Transverse colon (tissue), 4 donors: Measurements from ENCODE around the gene DHRSX. TPM values are rescaled to one million over a fixed set of nuclear protein-coding genes. Genes with fewer than 3 reads are reported as not detected.

Experiments
- DNase-seq: peaks from one replicate; pipeline ENCODE4 v3.0.0-alpha.2; 2019
- H3K27ac ChIP-seq, 4 donors: fragments of 200-600 bp; sonication (generic); 2 replicates each; pipeline ENCODE4 v1.5.1; 2016 to 2018; ENCODE audit warnings: inconsistent platforms in 4 of 4
- H3K27me3 ChIP-seq: fragments of 200-600 bp; sonication (generic); 2 replicates; pipeline ENCODE4 v1.5.1; 2017; ENCODE audit warnings: inconsistent platforms
- H3K36me3 ChIP-seq, 4 donors: fragments of 200-600 bp; sonication (generic); 2 replicates each; pipeline ENCODE4 v1.5.1; 2017 to 2019; ENCODE audit warnings: inconsistent platforms in 4 of 4
- H3K4me1 ChIP-seq, 4 donors: fragments of 200-600 bp; sonication (generic); 2 replicates each; pipeline ENCODE4 v1.5.1; 2017 to 2020; ENCODE audit warnings: inconsistent platforms in 4 of 4
- H3K4me3 ChIP-seq, 4 donors: fragments of 200-600 bp; sonication (generic); 1 replicate in 1 of 4; 2 replicates in 3 of 4; pipeline versions ENCODE4 v1.5.1 to v1.6.1; 2017 to 2019; ENCODE audit warnings: inconsistent platforms in 4 of 4
- H3K9me3 ChIP-seq, 2 donors: fragments of 200-600 bp; sonication (generic); 2 replicates each; pipeline ENCODE4 v1.5.1; 2017 to 2019; ENCODE audit warnings: inconsistent platforms in 2 of 2
- EP300 ChIP-seq: sonication (generic); formaldehyde crosslinking; IDR thresholded peaks from one replicate; pipeline ENCODE4 v1.6.1; 2017; ENCODE audit warnings: antibody characterized with exemption, low read depth
- POLR2A ChIP-seq: fragments of 450-650 bp; IDR thresholded peaks from one replicate; pipeline ENCODE4 v1.6.1; 2016; ENCODE audit warnings: antibody characterized with exemption, mild to moderate bottlenecking, moderate library complexity
- POLR2AphosphoS5 ChIP-seq, 3 donors: sonication (generic); formaldehyde crosslinking; IDR thresholded peaks; one replicate each; pipeline ENCODE4 v1.6.1; 2016; ENCODE audit warnings: antibody characterized with exemption in 3 of 3
- WGBS, 2 donors: methylation state at CpG; one replicate each; pipeline ENCODE4 v1.1.5; 2018; ENCODE audit warnings: low coverage in 1 of 2; 5-methylcytosine and 5-hydroxymethylcytosine counted together
- in situ Hi-C, 4 donors: fragments of 200-750 bp; cut with MboI; loops; one replicate each; pipeline versions ENCODE4 v1.15.0 to v1.15.1; 2017; ENCODE audit warnings: low sequenced_read_pairs in 3 of 4, low pct_ligation_motif_present in 1 of 4, low pct_unique_long_range_greater_than_20kb in 1 of 4
- intact Hi-C: fragments of 100-400 bp; cut with DNase I; formaldehyde crosslinking; loops from one replicate; pipeline ENCODE4 v1.15.1; 2023; ENCODE audit warnings: low total_unique reads
- total RNA-seq, 4 donors: library from RNA; depleted of rRNA; stranded (reverse); fragments of >200 nt; gene quantifications; one replicate each; pipeline ENCODE4 v1.1.0, GENCODE V29; 2016
- TF ChIP-seq, protein P1 (sequence below), 5 experiments: fragments of 200-600 bp in 3 of 5; fragments of 450-650 bp in 2 of 5; sonication (generic) in 3 of 5; IDR thresholded peaks; 1 replicate in 2 of 5; 2 replicates in 3 of 5; pipeline ENCODE4 v1.5.1; 2016 to 2017; ENCODE audit warnings: antibody characterized with exemption in 5 of 5, inconsistent platforms in 3 of 5, mild to moderate bottlenecking in 2 of 5, moderate library complexity in 1 of 5

DHRSX gene
- total RNA-seq, 4 donors from 2014 or later: 27.9 to 39.9 (median 33.9) TPM

DNA sequence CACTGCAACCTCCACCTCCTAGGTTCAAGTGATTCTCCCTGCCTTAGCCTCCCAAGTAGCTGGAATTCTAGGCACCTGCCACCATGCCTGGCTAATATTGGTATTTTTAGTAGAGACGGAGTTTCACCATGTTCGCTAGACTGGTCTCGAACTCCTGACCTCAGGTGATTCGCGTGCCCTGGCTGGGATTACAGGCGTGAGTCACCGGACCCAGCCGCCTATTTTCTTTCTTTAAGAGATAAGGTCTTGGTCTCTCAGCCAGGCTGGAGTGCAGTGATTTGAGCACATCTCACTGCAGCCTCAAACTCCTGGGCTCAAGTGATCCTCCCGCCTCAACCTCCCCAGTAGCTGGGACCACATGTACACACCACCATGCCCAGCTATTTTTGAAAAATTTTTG, 166.5 kb downstream of the DHRSX start:
- H3K27me3 ChIP-seq: no peaks in the 10 kb centered on the region
- no peaks in the 10 kb centered on the region for H3K4me1 ChIP-seq
- DNase-seq: no peak
- in situ Hi-C loops: no loop called here
- intact Hi-C loops: no loop called here
- no peak overlapping the region for H3K4me3 ChIP-seq
- H3K27ac ChIP-seq: no peak overlapping the region
- 96 to 100% methylated on average over 9 of the region's 9 CpGs for WGBS, 2 donors
- H3K36me3 ChIP-seq: no peaks in the 10 kb centered on the region
- no peaks in the 10 kb centered on the region for H3K9me3 ChIP-seq
- TF ChIP-seq POLR2AphosphoS5 (IDR thresholded peaks at IDR 0.05) (no peak), POLR2A (no peak), EP300 (no peak)
- TF ChIP-seq, protein P1, sequence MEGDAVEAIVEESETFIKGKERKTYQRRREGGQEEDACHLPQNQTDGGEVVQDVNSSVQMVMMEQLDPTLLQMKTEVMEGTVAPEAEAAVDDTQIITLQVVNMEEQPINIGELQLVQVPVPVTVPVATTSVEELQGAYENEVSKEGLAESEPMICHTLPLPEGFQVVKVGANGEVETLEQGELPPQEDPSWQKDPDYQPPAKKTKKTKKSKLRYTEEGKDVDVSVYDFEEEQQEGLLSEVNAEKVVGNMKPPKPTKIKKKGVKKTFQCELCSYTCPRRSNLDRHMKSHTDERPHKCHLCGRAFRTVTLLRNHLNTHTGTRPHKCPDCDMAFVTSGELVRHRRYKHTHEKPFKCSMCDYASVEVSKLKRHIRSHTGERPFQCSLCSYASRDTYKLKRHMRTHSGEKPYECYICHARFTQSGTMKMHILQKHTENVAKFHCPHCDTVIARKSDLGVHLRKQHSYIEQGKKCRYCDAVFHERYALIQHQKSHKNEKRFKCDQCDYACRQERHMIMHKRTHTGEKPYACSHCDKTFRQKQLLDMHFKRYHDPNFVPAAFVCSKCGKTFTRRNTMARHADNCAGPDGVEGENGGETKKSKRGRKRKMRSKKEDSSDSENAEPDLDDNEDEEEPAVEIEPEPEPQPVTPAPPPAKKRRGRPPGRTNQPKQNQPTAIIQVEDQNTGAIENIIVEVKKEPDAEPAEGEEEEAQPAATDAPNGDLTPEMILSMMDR (IDR thresholded peaks at IDR 0.05): no peak

DNA sequence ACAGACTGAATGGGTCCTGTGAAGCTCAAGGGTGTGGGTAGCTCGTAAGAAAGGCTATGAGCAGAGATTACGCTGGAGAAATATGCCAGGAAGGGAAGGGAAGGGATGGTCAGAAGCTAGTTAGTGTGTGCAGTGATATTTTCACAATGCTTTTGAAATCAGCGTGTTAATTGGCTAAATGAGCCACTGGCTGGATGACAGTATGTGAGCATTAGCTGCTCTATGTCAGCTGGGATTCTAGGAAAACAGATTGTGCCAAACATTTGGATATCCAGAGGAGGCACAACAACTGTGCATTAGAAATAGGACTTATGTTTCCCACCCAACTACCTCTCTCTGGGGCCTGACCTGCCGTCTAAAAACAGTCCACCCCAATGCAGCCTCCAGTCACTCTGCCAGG, 168.5 kb downstream of the DHRSX start:
- no peaks in the 10 kb centered on the region for H3K4me1 ChIP-seq
- TF ChIP-seq POLR2A (no peak), POLR2AphosphoS5 (IDR thresholded peaks at IDR 0.05) (no peak), EP300 (no peak)
- TF ChIP-seq, protein P1 (IDR thresholded peaks at IDR 0.05): no peak
- 76% methylated on average over 4 of the region's 4 CpGs; no CpG with 5 or more reads in 1 of the 2 donors for WGBS, 2 donors
- in situ Hi-C loops: no loop called here
- no peak overlapping the region for H3K4me3 ChIP-seq
- no peaks in the 10 kb centered on the region for H3K36me3 ChIP-seq
- intact Hi-C loops: no loop called here
- no peaks in the 10 kb centered on the region for H3K9me3 ChIP-seq
- no peak overlapping the region for H3K27ac ChIP-seq
- H3K27me3 ChIP-seq: no peaks in the 10 kb centered on the region
- DNase-seq: no peak

DNA sequence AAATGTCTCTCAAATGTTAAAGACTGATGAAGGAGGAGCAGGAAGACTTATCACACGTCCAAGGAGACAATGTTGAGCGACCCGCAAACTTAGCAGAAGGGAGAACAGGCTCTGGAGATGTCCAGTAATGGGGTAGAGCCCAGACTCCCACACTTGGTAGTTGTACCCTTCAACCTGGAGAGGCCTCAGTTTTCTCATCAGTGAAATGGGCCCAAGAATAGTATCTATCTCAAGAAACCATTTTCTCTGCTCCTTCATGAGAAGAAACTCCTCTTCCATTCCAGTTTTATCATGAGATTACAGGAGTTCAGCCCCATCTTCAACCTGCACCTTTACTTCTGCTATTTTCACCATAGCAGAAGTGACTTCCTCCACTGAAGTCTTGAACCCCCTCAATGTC, 169.9 kb downstream of the DHRSX start:
- TF ChIP-seq POLR2A (no peak), POLR2AphosphoS5 (IDR thresholded peaks at IDR 0.05) (no peak), EP300 (no peak)
- TF ChIP-seq, protein P1 (IDR thresholded peaks at IDR 0.05): no peak
- in situ Hi-C loops: no loop called here
- 95 to 100% methylated on average over 1 to 3 of the region's 3 CpGs for WGBS, 2 donors

DNA sequence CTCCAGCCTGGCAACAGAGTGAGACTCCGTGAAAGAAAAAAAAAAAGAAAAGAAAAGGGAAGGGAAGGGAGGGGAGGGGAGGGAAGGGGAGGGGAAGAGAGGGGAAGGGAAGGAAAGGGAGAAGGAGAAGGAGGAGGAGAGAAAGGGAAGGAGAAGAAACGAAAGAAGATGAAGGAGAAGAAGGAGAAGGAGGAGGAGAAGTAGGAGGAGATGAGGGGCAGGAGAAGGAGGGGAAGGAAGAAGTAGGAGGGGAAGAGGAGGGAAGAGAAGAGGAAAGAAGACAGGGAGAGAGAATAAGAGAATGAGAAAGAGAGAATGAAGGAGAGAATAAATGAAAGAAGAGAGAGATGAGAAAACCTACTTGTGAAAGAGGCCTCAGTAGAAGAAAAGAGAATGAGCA, 170.3 kb downstream of the DHRSX start:
- WGBS, 2 donors: 58 to 79% methylated on average over 2 of the region's 2 CpGs
- H3K9me3 ChIP-seq: no peaks in the 10 kb centered on the region
- no peaks in the 10 kb centered on the region for H3K27me3 ChIP-seq
- no peak for DNase-seq
- TF ChIP-seq POLR2AphosphoS5 (IDR thresholded peaks at IDR 0.05): no peak
- no peak for TF ChIP-seq EP300
- TF ChIP-seq, protein P1 (IDR thresholded peaks at IDR 0.05): no peak
- TF ChIP-seq POLR2A: no peak
- no peaks in the 10 kb centered on the region for H3K4me1 ChIP-seq
- H3K27ac ChIP-seq: no peak overlapping the region
- intact Hi-C loops (no loop called here), in situ Hi-C loops (no loop called here)
- no peaks in the 10 kb centered on the region for H3K36me3 ChIP-seq
- no peak overlapping the region for H3K4me3 ChIP-seq

More for the DNA sequence above, 169.9 kb downstream of the DHRSX start:
- no peaks in the 10 kb centered on the region for H3K36me3 ChIP-seq
- intact Hi-C loops: no loop called here
- no peaks in the 10 kb centered on the region for H3K9me3 ChIP-seq
- H3K27ac ChIP-seq: no peak overlapping the region
- no peaks in the 10 kb centered on the region for H3K27me3 ChIP-seq
- DNase-seq: no peak
- no peak overlapping the region for H3K4me3 ChIP-seq
- no peaks in the 10 kb centered on the region for H3K4me1 ChIP-seq
